G401 (cell line): ENCODE data around the gene FUT1. TPM values are rescaled to one million over a fixed set of nuclear protein-coding genes. Genes with fewer than 3 reads are reported as not detected.

Source experiments
- DNase-seq: peaks from one replicate; pipeline ENCODE4 v3.0.0-alpha.2; 2015; ENCODE audit warnings: low spot score
- in situ Hi-C: cut with HindIII; loops from 2 replicates; pipeline ENCODE4 v1.10.0; 2016; ENCODE audit warnings: low sequenced_read_pairs, mixed read lengths
- total RNA-seq: library from RNA; depleted of rRNA; stranded (reverse); fragments of >200 nt; shearing (Covaris generic); gene quantifications from 2 replicates; pipeline ENCODE4 v1.2.3, GENCODE V29; 2014

The FUT1 gene
- total RNA-seq, 1 experiment from 2014 or later = not detected

DNA sequence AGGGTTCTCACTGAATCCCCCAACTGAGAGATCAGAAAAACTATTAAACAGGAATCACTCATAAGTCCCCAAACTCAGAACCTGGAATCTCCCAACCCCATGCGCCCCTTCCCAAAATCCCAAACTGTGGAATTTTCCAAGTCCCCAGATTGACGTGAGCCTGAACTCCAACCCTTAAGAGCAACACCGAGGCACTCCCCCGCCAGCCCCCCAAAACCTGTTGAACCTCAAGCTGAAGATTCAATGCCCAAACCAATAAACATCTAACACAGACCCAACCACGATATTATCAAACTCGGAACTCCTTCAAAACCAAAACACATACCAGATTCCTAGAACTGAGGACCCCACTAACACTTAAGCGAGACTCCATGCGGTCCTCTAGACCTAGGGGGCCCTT lies 6.3 kb downstream of the FUT1 start:
- in situ Hi-C loops = no loop called here
- DNase-seq = peak; percentile 19

DNA sequence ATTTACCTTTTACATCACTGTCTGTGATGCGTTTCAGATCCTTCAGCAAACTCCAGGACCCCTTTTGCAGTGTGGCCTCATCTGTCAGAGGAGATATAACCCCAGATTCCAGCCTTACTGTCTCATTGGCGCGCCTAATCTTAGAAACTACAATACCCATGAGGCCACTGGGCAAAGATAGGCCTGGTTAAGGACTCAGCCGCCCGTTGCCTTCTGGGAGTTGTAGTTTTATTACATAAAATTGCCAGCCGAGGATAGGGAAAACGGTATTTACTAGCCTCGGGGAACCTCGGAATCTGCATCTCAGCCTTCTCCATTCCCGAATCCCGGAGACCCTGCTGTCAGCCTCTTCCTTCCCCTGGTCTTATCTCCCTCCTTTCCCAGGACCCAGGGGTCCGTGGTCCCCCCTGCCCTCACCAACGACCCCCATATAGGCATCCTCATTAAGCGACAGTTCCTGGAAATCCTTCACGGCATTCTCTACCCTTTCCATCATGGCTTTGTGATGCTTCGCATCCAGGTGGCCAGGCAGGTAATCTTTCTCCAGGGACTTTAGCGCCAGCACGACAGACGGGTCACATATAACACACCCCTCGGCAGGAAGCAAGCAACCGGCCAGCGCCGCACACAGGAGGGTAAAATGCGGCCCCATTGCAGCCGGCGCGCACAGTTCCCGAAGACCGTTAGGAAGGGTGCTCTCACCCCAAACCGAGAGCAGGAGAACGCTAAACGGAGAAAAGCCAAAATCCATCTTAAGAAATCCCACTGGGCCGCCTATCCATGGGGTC lies 7.0 kb downstream of the FUT1 start:
- peak; percentile 95 for DNase-seq

DNA sequence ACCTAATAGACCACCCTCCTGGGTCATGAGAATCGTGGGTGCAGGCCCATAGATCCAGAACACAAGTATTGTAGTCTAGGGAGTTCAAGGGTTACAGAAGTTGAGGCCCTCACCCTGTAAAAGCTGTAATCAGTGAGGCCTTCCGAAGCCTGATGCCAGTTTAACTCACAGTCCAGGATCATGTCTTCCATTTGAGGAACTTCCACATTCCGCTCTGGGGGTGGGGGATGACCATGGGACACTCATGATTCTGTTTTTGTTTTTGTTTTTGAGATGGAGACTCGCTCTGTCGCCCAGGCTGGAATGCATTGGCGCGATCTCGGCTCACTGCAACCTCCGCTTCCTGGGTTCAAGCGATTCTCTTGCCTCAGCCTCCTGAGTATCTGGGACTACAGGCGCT lies 10.3 kb downstream of the FUT1 start:
- in situ Hi-C loops = no loop called here
- DNase-seq = no peak

More for the DNA sequence above, 7.0 kb downstream of the FUT1 start:
- in situ Hi-C loops = no loop called here

DNA sequence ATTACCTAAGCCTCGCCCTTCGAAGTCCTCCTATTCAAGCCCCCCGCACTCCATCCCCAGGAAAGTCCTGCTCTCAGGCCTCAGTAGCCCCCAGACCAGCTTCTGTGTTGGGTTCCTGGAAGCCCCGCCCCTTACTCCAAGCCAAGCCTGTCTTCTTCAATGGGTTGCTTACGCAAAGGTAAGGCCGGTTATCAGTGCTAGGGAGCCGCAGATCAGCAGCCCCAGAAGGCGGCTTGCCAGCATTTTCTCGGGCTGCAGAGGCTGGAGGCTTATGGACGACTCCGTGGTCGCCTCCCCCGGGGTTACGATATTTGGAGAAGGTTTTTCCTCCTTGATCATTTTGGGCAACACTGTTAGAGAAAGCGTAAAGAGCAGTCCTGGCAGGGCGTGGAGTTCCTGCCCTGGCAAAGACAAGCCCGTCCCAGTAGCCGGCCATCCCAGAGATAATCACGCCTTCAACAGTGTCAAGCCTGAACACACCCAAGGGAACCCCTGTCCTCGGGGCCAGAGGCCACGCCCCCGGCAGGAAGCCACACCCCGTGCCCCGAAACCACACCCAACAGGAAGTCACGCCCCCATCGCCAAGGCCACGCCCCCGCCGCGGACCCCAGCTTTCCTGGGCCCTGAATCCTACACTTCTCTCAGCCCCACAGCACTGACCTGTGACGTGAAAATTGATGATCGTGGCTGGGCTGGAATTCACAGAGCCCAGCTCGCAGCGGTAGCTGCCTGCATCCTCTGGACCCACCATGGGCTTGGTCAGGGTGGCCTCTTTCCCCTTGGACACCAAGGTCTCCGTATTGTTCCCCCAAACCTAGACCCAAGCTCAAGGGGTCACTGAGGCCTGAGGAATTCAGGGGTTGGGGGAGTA lies 11.1 kb downstream of the FUT1 start:
- peak; percentile 66 for DNase-seq
- in situ Hi-C loops = no loop called here

DNA sequence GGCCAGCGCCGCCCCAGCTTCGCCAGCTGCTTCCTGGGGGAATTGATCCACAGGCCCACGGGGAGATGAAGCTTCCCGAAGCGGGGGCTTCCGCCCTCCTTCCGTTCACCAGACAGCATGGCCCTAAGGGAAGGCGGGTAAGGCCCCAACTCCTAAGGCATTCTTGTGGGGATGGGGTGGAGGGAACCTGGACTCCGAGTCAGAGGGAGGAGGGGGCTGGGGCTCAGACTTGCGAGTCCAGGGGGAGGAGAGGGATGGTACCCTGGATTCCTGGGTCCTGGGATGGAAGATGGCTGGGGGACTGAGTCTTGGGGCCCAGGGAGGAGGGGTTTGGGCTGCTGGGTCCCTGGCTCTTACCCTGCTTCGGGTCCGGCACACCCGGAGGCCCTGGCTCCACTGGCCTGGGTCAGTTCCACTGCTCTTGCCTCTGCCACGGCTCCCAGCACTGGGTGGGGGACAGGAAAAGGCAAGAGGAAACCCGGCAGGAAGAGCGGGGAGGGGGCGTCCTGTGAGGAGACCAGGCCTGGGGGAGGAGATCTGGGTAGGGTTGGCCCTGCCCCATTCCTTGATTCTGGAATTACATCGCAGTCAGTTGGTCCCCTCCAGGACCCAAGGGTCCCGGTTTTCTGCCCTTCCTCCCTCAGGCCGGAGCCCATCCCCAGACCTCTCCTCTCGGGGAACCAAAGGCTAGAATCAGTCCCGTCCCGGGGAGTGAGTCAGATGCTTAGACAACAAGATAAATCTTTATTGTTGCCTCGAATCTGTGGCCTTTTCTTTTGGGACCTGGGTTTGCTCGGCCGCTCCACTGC lies 12.1 kb downstream of the FUT1 start, which contains the start of gene RASIP1:
Gene RASIP1, minus strand, starts transcription at position 447 of the 809 bp plus-strand sequence. Its CDS starts 328 bp downstream, at position 119.
- in situ Hi-C loops = no loop called here
- peak; percentile 37 for DNase-seq

DNA sequence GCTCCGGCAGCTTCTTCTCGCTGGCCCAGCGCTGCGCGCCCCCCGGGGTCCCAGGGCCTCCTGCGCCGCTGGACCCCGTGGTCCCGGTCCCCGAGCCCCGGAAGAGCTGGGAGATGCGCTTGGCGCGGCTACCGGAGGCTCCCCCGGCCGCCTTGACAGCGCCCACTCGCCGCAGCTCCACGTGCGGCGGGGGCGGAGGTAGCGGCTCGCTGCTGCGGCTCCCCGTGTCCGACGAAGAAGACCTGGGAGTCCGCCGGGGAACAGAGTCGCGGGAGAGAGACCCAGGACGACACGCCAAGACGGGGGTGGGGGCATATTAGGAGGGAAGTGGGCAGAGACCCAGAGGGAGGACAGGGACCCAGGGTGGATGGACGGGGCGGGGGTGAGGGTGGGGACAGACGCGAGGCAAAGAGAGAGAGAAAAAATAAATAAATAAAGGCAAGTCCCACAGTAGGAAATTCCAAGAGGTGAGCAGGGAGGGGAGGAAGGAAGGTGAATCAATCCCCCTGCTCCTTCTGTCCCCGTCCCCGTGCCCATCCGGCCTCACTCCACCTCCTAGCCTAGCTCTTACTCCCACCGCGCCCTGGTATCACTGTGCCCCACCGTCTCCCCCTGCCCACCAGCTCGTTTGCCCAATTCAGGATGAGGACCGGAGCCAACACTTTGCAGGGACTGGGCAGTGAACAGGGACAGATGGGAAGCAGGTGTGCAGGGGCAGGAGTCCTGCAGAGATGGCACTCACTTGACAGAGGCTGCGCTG lies 12.9 kb downstream of the FUT1 start:
- in situ Hi-C loops = no loop called here
- DNase-seq = peak; percentile 68

DNA sequence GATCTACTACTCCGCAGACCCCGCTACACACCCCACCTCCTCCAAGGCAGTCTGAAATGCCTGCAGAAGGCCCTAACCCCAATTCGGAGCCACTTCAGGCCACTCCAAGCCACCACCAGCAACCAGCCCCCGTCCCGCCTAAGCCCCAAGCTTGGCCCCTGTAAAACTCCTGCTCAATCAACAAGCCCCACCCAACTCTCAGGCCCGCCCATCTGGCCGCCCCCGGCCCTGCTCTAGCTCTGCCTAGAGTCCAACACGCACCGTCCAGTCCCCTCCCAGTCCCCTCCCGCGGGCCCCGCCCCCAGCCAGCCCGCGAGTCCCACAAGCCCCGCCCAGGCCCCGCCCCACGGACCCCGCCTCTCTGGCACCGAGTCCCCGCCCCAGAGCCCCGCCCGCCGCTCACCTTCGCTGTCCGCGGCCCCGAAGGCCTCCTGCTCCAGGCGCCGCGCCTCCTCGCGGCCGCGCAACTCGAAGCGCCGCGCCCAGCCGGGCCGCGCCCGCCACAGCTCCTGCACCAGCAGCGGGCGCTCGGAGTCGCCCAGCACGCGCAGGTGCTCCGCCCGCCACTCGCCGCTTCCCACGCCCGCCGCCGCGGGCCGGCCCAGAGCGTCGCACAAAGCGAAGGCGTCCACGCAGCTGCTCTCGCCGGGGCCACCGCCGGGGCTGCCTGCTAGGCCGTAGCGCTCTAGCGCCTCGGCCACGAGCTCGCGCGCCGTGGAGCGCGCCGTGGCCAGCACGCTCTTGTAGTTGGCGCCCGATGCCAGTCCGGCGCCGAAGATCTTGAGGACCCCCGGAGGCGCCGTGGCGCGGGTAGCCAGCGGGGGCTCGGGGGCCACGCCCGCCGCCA lies 13.7 kb downstream of the FUT1 start:
- in situ Hi-C loops = no loop called here
- DNase-seq = peak; percentile 94

DNA sequence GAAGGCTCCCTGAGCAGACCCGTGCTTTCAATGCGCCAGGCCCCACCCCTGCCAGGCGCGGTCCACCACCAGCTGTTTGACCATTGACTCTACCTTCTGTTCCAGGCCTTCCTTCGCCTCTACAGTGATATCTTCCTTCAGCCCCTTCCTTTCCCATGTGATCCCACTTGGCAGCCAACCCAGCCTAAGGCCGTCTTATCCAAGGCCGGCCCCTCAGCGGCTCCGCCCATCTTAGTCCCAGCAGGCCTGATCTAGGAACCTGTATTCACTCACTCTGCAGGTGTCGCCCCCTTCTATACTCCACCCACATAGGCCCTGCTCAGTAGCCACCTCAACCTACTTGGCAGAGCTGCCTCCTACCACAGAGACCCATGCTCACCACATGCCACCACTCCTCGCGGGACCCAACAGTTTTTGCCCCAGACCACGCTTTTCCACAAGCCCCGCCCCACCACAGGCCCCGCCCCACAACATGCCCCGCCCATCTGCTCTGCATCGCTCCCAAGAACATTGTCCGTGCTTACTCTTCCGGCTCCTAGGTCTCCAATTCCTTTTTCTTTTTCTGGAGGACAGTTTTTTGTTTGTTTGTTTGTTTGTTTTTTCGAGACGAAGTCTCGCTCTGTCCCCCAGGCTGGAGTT lies 15.0 kb downstream of the FUT1 start:
- in situ Hi-C loops = no loop called here
- peak; percentile 62 for DNase-seq

DNA sequence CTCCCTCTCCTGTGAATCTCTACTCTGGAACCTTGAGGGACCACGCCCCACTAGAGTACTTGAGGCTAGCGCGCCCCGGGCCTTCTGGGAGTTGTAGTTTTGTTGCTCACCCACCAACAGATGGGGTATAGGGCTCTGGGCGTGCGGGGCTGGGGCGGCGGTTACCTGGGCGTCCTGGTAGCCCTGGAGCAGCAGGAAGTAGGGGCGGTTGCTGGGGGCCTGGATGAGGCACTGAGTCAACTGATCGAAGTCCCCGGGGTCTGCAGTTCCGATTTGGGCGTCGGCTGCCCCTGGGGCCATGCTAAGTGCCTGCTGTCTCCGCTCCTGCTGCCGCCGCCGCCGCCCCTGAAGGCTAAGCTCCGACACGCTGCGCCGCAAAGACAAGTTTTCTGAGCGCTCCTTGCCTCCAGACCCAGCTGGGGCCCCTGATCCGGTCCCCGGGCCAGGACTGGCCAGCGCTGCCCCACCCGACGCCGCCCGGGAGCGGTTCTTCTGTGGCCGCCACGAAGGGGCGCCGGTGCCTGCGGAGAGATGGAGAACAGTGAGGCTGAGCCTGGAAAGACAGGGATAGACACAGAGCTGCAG lies 17.3 kb downstream of the FUT1 start:
- DNase-seq = no peak
- in situ Hi-C loops = no loop called here

DNA sequence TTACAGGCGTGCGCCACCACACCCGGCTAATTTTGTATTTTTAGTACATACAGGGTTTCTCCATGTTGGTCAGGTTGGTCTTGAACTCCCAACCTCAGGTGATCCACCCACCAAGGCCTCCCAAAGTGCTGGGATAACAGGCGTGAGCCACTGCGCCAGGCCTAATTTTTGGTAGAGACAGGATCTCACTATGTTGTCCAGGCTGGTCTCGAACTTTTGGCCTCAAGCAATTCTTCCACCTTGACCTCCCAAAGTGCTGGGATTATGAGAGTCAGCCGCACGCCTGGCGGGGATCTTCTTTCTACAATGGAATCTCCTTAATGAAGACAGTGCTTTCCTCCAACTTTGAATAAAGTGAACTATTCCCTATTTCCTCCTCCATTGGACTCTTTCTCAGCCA lies 17.8 kb downstream of the FUT1 start:
- in situ Hi-C loops = no loop called here
- DNase-seq = no peak

DNA sequence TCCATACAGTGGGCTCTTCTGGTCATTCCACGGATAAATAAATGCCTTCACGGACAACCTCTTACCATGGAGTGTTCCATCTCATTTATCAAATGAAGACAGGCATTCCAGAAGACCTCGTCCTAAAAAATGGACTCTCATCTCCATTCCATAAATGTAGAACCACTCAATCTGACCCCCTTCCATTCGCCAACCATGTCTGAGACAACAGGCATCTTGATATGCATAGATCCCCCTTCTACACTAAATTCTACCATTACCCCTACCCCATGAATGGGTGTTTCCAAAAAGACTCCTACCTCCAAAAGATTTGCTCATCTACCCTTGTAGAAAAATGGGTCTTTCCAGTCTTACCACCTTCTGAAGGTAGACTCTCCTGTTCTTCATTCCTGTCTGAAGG lies 21.0 kb downstream of the FUT1 start:
- in situ Hi-C loops = no loop called here
- no peak for DNase-seq

DNA sequence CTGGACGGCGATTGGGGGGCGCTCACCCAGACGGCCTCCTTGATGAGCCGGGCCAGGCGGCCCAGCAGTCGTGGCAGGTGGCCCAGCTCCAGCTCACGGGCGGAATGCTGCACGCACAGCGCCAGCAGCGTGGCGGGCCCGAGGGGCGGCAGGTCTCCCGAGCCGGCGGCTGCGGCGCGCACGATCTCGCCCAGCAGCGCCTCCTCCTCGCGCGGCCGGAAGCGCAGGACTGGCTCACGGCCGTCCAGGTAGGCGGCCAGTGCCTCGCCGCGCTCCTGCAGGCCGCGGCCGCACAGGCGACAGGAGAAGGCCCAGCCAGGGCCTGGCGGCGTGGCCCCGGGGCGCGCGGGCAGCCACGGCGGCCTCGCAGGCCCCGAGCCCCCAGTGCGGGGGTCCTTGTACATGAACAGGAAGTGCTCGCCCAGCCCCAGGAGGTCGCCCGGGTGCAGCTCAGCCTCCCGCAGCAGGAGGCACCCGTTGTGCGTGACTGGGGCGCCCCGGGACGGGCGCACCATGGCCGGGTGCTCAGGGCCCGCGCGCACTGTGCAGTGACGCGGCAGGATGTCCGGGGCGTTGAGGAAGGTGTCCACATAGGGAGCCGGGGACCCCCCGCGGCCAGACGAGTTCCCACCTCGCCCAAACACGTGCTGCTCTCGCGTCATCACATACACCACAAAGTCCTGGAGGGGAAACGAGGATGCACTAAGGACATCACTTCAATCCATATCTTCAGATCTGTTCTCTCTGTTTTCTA lies 23.4 kb downstream of the FUT1 start:
- DNase-seq = no peak
- in situ Hi-C loops = no loop called here

DNA sequence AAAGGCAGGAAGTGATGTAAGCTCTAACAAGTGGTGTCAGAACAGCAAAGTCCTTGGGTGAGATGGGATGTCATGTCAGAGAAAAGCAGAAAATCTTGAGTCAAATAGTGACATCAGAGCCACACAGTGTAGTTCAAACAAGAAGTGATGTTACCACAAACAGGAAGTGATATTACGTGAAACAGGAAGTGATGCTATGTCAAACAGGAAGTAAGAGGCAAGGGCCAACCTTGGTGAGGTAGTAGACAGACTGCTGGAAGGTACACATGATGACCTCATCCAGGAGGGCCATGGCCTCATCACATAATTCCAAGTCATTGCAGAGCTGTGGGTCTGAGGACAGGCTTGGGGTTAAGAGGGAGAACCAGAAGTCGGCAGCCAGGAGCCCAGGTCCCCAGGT lies 25.9 kb downstream of the FUT1 start:
- in situ Hi-C loops = no loop called here
- no peak for DNase-seq

DNA sequence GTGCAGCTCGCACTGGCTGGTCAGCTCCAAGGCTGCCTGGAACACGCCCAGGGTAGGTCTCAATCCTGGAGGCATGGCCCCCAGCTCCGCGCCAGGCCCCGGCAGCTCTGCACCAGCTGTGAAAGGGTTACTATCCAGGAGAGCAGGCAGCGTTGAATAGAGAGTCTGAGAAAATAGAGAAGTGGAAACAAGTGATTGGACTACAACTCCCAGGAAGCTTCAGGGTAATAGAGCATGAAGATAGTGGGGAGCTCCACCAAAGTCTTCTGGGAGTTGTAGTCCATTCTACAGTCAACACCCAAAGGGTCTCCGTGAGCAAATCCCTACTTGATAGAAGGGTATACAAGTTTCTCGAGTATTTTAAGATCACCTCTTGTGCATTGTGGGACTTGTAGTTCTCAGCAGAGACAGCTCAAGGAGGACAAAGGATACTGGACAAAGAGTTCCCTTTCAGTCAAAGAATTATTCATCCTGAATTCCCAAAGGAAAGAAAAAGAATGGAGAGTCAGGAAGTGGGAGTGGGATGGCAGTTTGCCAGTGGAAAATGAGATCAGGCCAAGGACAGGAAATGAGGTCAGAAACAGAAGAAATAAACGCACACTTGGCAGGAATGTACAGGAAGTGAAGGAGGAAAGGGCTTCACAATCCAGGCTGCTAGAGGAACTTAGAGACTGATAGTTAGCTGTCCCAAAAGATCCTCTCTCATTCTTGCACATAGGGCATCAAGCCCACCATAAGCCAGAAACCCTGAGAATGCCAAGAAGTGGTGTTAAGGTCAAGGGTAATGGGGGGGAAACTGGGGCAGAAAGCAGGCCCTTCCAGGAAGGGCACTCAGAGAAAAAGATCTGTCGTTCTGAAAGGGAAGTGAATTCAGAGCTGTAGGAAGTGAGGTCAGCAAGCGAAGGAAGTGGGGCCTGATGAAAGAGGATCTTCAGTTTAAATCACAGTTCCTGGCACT lies 27.4 kb downstream of the FUT1 start:
- in situ Hi-C loops = no loop called here
- peak; percentile 75 for DNase-seq

DNA sequence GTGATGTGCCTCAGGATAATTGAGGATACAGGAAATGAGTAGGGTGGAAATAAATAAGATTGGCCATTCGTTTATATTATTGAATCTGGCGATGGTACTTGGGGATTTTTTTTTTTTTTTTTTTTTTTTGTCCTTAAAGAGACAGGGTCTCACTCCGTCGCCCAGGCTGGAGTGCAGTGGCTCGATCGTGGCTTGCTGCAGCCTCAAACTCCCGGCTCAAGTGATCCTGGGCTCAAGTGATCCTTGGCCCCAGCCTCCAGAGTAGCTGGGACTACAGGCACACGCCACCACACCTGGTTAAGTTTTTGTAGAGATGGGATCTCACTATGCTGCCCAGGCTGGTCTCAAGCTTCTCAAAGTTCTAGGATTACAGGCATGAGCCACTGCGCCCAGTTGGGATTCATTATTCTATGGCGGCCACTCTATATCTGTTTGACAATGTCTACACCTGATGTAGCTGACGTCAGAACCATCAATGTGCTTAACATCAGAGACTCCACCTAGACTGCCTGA lies 30.2 kb downstream of the FUT1 start:
- in situ Hi-C loops = no loop called here
- DNase-seq = no peak
